SK-N-SH treated with all-trans-retinoic acid at 6 μM for 48 hours (cell line): Measurements from ENCODE around the gene DOK6.

Source experiments
- ARNTL ChIP-seq: fragments of 450-650 bp; formaldehyde crosslinking; IDR thresholded peaks from 2 replicates; pipeline ENCODE4 v1.5.0; 2020; ENCODE audit warnings: low read depth, mild to moderate bottlenecking, moderate library complexity, borderline replicate concordance
- ESRRG ChIP-seq: fragments of 250-450 bp; sonication (Bioruptor Pico); IDR thresholded peaks from 2 replicates; pipeline ENCODE4 v1.6.1; 2021; ENCODE audit warnings: mild to moderate bottlenecking
- ISL1 ChIP-seq: fragments of 250-450 bp; sonication (Bioruptor Pico); IDR thresholded peaks from 2 replicates; pipeline ENCODE4 v2.1.2; 2022; ENCODE audit warnings: mild to moderate bottlenecking, moderate library complexity
- RARB ChIP-seq: fragments of 250-450 bp; sonication (Bioruptor Pico); IDR thresholded peaks from 2 replicates; pipeline ENCODE4 v1.8.0; 2021; ENCODE audit warnings: mild to moderate bottlenecking, moderate library complexity
- TOX ChIP-seq: fragments of 250-450 bp; sonication (Bioruptor Pico); IDR thresholded peaks from 2 replicates; pipeline ENCODE4 v1.8.0; 2021; ENCODE audit warnings: mild to moderate bottlenecking, moderate library complexity, borderline replicate concordance
- ZFP30 ChIP-seq: fragments of 450-650 bp; formaldehyde crosslinking; IDR thresholded peaks from 2 replicates; pipeline ENCODE4 v1.5.0; 2022; ENCODE audit warnings: mild to moderate bottlenecking, moderate library complexity
- ZNF565 ChIP-seq: fragments of 450-650 bp; formaldehyde crosslinking; conservative IDR thresholded peaks from 2 replicates; pipeline ENCODE4 v1.5.0; 2020; ENCODE audit warnings: low read depth, mild to moderate bottlenecking, moderate library complexity
- TF ChIP-seq, protein P1 (sequence below): fragments of 250-450 bp; sonication (Bioruptor Pico); IDR thresholded peaks from 2 replicates; pipeline ENCODE4 v1.5.1; 2021; ENCODE audit warnings: mild to moderate bottlenecking, moderate library complexity
- TF ChIP-seq, protein P2 (sequence below): fragments of 250-450 bp; sonication (Bioruptor Pico); IDR thresholded peaks from 2 replicates; pipeline ENCODE4 v1.5.1; 2020; ENCODE audit warnings: low read depth, mild to moderate bottlenecking, moderate library complexity

DNA sequence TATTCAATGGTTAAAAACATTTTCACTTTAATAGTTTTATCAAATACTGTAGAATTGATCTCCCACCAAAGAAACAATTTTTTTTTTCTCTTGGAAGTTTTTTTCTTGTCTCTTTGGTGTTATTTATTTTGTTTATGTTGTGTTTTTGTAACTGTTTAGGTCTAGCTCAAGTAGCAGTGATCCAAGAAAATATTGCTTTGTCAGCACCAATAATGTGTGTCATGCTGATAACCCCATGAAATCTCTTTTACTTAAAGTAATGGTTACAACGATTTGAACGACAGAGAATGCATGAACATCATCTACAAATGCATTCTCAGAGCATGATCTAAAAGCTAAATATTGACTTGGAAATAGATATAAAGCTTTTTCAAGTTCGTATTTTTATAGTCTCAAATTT is 122.9 kb downstream of the DOK6 start:
- no peak for TF ChIP-seq ZFP30 (CRISPR knock-in tag)
- TF ChIP-seq, protein P1, sequence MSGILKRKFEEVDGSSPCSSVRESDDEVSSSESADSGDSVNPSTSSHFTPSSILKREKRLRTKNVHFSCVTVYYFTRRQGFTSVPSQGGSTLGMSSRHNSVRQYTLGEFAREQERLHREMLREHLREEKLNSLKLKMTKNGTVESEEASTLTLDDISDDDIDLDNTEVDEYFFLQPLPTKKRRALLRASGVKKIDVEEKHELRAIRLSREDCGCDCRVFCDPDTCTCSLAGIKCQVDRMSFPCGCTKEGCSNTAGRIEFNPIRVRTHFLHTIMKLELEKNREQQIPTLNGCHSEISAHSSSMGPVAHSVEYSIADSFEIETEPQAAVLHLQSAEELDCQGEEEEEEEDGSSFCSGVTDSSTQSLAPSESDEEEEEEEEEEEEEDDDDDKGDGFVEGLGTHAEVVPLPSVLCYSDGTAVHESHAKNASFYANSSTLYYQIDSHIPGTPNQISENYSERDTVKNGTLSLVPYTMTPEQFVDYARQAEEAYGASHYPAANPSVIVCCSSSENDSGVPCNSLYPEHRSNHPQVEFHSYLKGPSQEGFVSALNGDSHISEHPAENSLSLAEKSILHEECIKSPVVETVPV (CRISPR knock-in tag), result no peak
- TF ChIP-seq, protein P2, sequence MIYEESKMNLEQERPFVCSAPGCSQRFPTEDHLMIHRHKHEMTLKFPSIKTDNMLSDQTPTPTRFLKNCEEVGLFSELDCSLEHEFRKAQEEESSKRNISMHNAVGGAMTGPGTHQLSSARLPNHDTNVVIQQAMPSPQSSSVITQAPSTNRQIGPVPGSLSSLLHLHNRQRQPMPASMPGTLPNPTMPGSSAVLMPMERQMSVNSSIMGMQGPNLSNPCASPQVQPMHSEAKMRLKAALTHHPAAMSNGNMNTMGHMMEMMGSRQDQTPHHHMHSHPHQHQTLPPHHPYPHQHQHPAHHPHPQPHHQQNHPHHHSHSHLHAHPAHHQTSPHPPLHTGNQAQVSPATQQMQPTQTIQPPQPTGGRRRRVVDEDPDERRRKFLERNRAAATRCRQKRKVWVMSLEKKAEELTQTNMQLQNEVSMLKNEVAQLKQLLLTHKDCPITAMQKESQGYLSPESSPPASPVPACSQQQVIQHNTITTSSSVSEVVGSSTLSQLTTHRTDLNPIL (CRISPR knock-in tag), result no peak
- TF ChIP-seq ISL1 (CRISPR knock-in tag), result no peak
- no peak for TF ChIP-seq ESRRG (CRISPR knock-in tag)
- no peak for TF ChIP-seq TOX
- TF ChIP-seq ARNTL, result no peak
- no peak for TF ChIP-seq ZNF565 (CRISPR knock-in tag)
- TF ChIP-seq RARB (CRISPR knock-in tag), result no peak
